ENCODE results near the gene DYRK1A. TPM values are rescaled to one million over a fixed set of nuclear protein-coding genes. Genes with fewer than 3 reads are reported as not detected.

Gene DYRK1A
- total RNA-seq, 1 donor from 2014 or later: 68.1 TPM

DNA sequence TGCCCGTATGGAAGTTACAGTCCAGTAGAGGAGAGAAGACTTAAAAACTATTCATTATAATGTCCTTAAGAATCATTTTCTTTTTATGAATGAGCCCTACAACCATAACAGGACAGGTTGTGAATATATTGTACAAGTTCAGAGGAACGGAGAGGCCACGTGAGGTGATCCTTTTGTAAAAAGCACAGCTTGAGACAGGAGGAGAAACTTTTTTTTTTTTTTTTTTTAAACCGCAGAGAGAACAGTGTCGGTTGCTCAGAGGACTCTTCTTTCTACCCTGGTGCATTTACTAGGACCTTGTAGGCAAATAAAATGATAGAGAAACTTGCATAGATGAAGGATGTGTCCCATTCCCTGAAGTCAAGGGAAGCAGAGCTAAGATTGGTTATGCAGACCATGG lies 32.1 kb downstream of the DYRK1A start:
- H3K4me3 Mint-ChIP-seq: peak overlapping the region; percentile 15
- H3K27ac Mint-ChIP-seq: no peak overlapping the region
- H3K27me3 Mint-ChIP-seq (ENCODE audit: insufficient read depth): no peaks in the 10 kb centered on the region

DNA sequence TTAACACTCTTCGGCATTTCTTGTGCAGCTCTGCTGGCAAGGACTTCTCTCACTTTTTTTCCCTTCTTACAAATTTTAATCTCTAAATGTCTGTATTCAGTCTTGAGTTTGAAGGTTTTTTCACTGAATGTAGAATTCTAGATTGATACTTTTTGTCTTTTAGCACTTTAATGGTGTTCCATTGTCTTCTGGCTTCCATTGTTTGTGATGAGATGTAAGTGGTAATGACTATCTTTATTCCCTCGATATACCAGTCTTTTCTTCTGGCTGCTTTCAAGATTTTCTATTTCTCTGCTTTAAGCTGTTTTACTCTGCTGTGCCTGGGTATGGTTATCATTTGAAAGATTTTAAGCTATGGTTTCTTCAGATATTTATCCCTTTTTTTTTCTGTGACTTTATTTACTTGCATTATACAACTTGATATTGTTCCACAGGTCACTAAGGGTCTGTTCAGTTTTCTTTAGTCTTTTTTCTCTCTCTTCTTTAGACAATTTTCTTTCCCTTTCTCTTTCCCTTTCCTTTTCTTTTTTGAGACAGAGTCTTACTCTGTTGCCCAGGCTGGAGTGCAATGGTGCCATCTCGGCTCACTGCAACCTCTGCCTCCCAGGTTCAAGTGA lies 35.8 kb downstream of the DYRK1A start:
- Mint-ChIP-seq H3K4me1 (ENCODE audit: low read depth) (peaks cover 78% of the 10 kb centered on the region), H3K27me3 (ENCODE audit: insufficient read depth) (no peaks in the 10 kb centered on the region), H3K27ac (no peak overlapping the region), H3K9me3 (peaks cover 16% of the 10 kb centered on the region), H3K36me3 (ENCODE audit: low read depth) (peaks cover 14% of the 10 kb centered on the region), H3K4me3 (no peak overlapping the region)
- intact Hi-C loops (cut with micrococcal nuclease): loop anchor here (5.0 kb wide), 1 partner anchor 35 kb away; no protein-coding TSS in a partner anchor
- DNase-seq (ENCODE audit: low spot score): no peak

More for the DNA sequence above, 32.1 kb downstream of the DYRK1A start:
- Mint-ChIP-seq H3K9me3 (peaks cover 16% of the 10 kb centered on the region), H3K36me3 (ENCODE audit: low read depth) (peaks cover 14% of the 10 kb centered on the region), H3K4me1 (ENCODE audit: low read depth) (peaks cover 64% of the 10 kb centered on the region)
- no peak for DNase-seq (ENCODE audit: low spot score)
- intact Hi-C loops (cut with micrococcal nuclease): loop anchor here (1.0 to 2.0 kb wide), 2 partner anchors 10 to 14 kb away; no protein-coding TSS in a partner anchor

DNA sequence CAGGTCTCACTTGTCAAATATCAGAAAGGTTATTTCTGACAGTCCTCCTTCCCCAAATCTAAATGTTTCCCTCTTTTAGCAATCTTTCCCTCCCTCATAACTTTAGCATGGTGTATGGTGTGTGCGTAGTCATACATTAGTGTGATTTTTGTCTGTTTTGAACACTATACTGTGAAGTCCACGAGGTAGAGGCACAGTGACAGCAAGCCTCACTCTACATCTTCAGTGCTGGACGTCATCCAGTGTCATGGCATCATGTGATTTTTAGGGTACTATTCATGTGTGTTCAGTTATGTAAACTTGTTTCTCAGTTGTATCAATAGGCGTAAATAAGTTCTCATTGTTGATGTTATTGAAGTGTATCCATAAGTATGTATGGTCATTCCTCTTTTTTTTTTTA lies 39.1 kb downstream of the DYRK1A start:
- Mint-ChIP-seq H3K27ac (no peak overlapping the region), H3K4me3 (no peak overlapping the region), H3K9me3 (peaks cover 13% of the 10 kb centered on the region), H3K27me3 (ENCODE audit: insufficient read depth) (no peaks in the 10 kb centered on the region), H3K4me1 (ENCODE audit: low read depth) (peaks cover 79% of the 10 kb centered on the region), H3K36me3 (ENCODE audit: low read depth) (peaks cover 22% of the 10 kb centered on the region)
- intact Hi-C loops (cut with micrococcal nuclease): loop anchor here (5.0 kb wide), 2 partner anchors 42 to 1362 kb away; no protein-coding TSS in a partner anchor
- no peak for DNase-seq (ENCODE audit: low spot score)

DNA sequence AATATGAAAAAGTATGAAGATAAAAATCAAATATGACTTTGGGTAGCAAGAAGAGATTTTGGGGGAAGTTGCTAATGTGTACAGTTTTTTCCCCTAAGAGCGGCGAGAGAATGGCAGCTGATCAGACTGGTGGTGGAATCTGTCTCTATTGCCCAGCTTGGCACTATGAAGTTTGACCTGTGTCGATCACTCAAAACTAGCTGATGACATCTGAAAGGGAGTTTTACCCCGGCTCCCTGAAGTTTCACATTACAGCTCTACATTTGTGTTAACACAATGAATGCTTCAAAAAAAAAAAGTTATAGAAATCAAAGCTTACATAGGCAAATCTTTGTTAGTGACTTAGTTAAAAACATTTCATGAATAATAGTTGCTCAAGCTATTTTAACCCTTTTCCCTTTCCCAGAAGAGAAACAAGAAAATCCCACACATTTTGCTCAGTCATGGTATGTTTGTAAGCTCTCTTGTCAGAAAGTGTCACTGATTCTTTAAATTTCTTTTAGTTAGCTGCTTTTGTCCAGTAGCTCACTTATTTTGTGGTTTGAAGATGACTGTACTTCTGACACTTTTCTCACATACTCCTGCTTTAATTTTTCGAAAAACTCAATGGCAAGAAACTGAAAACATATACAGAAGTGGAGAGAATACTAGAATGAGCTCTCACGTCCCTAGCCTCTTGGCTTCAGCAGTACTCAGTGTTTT lies 41.3 kb downstream of the DYRK1A start:
- peaks cover 13% of the 10 kb centered on the region for H3K36me3 Mint-ChIP-seq (ENCODE audit: low read depth)
- peaks cover 74% of the 10 kb centered on the region for H3K4me1 Mint-ChIP-seq (ENCODE audit: low read depth)
- no peaks in the 10 kb centered on the region for H3K9me3 Mint-ChIP-seq
- H3K4me3 Mint-ChIP-seq: no peak overlapping the region
- no peaks in the 10 kb centered on the region for H3K27me3 Mint-ChIP-seq (ENCODE audit: insufficient read depth)
- peak overlapping the region; percentile 79 for H3K27ac Mint-ChIP-seq
- intact Hi-C loops (cut with micrococcal nuclease): loop anchor here (1.0 to 5.0 kb wide), 8 partner anchors 9 to 1359 kb away; no protein-coding TSS in a partner anchor
- no peak for DNase-seq (ENCODE audit: low spot score)

DNA sequence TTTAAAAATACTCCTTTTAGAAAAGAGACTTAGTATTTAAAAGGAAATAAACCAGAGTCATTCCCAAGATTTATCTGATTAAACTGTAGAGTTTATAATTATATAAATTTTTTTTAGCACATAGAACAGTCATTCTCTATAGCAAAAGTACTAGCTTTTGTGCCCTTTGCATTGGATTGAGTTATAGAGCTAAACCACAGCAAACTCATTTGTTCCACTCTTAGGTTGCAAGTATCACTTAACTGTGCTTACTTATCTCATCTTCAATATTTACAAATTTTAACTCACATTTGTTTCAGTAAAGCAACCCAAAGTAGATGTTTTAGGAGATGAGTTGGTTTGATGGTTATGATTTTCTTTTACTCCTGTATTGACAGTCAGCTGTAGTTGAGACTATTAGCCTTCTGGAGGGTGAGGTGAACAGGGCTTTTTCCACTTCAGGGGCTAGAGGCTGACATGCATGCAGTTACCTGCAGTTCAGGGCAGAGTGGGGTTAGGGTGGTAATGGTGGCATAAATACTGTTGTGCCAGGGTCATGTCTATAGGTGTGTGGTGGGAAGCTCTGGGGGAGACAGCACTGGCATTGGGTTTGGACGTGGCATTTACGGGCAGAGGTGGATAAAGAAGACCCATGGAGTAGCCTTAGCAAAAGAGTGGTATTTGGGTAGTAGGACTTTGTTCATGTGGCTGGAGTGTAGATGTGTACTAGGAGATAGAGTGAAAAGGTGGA lies 42.1 kb downstream of the DYRK1A start:
- no peaks in the 10 kb centered on the region for H3K27me3 Mint-ChIP-seq (ENCODE audit: insufficient read depth)
- intact Hi-C loops (cut with micrococcal nuclease): loop anchor here (1.0 to 5.0 kb wide), 8 partner anchors 9 to 1359 kb away; no protein-coding TSS in a partner anchor
- H3K4me3 Mint-ChIP-seq: peak overlapping the region; percentile 25
- peaks cover 79% of the 10 kb centered on the region for H3K4me1 Mint-ChIP-seq (ENCODE audit: low read depth)
- H3K27ac Mint-ChIP-seq: peak overlapping the region; percentile 83
- no peak for DNase-seq (ENCODE audit: low spot score)
- H3K9me3 Mint-ChIP-seq: no peaks in the 10 kb centered on the region
- peaks cover 13% of the 10 kb centered on the region for H3K36me3 Mint-ChIP-seq (ENCODE audit: low read depth)

DNA sequence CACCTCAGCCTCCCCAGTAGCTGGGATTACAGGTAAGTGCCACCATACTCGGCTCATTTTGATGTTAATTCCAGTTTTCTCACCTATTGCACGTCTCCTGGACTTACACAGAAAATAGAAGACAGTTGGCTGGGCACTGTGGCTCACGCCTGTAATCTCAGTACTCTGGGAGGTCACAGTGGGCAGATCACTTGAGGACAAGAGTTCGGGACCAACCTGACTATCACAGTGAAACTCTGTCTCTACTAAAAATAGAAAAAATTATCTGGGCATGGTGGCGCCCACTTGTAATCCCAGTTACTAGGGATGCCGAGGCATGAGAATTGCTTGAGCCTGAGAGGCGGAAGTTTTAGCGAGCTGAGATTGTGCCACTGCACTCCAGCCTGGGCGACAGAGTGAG lies 44.1 kb downstream of the DYRK1A start:
- DNase-seq (ENCODE audit: low spot score): no peak
- H3K4me3 Mint-ChIP-seq: no peak overlapping the region
- intact Hi-C loops (cut with micrococcal nuclease): no loop called here
- H3K9me3 Mint-ChIP-seq: no peaks in the 10 kb centered on the region
- peaks cover 79% of the 10 kb centered on the region for H3K4me1 Mint-ChIP-seq (ENCODE audit: low read depth)
- peaks cover 10% of the 10 kb centered on the region for H3K36me3 Mint-ChIP-seq (ENCODE audit: low read depth)
- no peaks in the 10 kb centered on the region for H3K27me3 Mint-ChIP-seq (ENCODE audit: insufficient read depth)
- no peak overlapping the region for H3K27ac Mint-ChIP-seq

DNA sequence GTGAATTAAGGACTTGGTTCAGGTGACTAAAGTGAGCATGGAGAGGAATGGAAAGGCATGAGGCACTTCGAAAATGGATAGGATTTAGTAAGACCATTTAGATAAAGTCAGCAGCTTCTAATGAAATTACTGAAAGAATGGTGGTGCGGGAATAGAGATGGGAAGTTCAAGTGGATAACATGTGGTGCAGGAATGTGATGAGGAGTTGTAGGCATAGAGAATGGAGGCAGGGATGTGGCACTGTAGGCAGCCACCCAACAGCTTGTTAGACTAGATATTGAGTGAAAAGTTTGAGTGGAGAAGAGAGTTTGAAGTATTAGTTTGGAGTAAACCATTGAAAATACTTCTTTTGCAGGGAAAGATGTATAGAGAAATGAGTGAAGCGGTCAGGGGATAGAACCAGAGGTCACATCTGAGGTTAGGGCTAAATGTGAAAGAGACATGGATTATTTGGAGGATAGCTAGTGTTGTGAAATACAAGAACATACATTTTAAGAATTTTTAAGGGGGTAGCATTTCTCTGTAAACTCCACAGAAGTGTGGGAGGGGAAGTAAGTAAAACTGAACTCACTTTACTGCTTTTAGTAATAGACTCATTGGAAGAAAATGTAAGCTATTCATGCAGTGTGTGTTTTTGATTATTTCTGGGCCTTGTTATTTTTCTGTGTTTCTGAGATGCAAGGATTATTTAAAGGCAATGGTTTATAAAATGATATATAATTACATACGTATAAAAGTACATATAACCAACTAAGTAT lies 46.2 kb downstream of the DYRK1A start:
- H3K4me3 Mint-ChIP-seq: no peak overlapping the region
- H3K27me3 Mint-ChIP-seq (ENCODE audit: insufficient read depth): no peaks in the 10 kb centered on the region
- peaks cover 72% of the 10 kb centered on the region for H3K4me1 Mint-ChIP-seq (ENCODE audit: low read depth)
- intact Hi-C loops (cut with micrococcal nuclease): no loop called here
- no peak for DNase-seq (ENCODE audit: low spot score)
- peak overlapping the region; percentile 15 for H3K27ac Mint-ChIP-seq
- H3K9me3 Mint-ChIP-seq: no peaks in the 10 kb centered on the region
- peaks cover 9% of the 10 kb centered on the region for H3K36me3 Mint-ChIP-seq (ENCODE audit: low read depth)

DNA sequence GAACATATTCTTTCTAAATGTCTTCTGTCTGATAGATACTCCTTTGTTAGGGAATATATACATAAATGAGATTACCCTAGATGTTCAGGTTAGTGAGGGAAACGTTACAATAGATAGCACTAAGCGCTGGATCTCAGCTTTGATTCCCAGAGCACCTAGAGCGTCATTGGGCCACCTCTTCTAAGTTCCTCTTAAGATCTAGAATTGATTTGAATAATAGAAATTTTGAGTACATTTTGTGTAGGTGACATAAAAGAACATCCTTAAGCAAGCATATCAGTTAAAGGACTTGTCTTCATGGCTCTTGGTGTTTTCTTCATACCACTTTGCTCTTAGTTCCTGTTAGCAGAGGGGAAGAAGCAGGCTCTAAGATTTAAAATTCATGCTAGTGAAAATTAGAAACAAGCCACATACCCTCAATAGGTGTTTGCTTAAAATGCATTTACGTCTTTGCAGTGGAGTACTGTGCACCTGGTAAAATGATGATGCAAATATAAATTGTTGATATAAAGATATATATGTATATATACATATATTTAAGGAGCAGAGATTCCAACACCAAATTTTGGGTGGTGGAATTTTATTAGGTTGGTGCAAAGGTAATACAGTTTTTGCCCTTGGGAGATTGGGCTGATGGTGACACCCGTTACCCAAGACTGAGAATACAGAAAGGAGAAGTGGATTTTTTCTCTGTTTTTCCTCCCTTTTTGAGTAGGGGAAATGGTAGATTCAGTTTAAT lies 47.1 kb downstream of the DYRK1A start:
- H3K4me3 Mint-ChIP-seq: no peak overlapping the region
- no peak overlapping the region for H3K27ac Mint-ChIP-seq
- H3K27me3 Mint-ChIP-seq (ENCODE audit: insufficient read depth): no peaks in the 10 kb centered on the region
- peaks cover 72% of the 10 kb centered on the region for H3K4me1 Mint-ChIP-seq (ENCODE audit: low read depth)
- intact Hi-C loops (cut with micrococcal nuclease): no loop called here
- H3K36me3 Mint-ChIP-seq (ENCODE audit: low read depth): peaks cover 7% of the 10 kb centered on the region
- H3K9me3 Mint-ChIP-seq: no peaks in the 10 kb centered on the region
- DNase-seq (ENCODE audit: low spot score): no peak

DNA sequence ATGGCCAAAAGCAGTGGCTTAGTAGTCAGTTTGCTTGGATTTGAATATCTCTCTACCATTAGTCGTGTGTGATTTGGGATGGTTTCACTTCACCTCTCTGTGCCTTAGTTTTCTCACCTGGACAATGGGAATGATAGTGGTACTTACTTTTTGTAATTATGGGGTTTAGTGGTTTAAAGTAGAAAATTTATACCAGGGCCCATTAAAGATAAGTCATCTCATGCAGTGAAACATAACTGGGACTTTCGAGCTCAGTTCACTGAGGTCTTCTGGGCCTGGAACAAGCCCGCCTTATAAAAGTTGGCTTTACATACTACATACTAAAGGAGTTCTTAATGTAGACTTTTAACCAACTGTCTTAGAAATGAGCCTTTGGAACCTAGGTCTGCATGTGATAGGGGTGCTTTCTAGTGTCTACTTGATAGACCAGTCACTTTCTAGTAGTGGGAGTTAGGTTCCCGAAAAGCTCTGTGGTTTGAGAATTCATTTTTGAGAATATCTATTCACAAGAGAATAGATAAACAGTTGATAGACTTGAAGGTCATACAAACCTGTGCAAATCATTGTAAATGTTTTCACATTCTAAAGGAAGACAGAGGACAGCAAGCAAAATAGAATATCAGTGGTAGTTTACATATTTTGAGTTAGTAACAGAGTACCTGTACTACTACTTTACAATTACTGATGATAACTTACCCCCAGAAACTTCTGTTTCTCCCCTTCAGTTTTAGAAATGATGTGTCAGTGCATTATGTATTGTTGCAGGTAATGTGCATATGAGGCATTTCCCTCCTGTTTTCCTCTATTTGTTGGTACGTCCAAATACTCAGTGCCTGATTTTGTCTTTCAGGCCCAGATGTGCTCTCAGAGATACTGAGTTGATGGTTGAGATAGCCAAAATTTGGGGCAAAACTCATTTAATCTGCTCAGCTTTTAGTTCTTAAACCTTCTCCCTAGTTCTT lies 48.0 kb downstream of the DYRK1A start:
- Mint-ChIP-seq H3K4me3 (no peak overlapping the region), H3K4me1 (ENCODE audit: low read depth) (peaks cover 76% of the 10 kb centered on the region), H3K27ac (peak overlapping the region; percentile 68), H3K36me3 (ENCODE audit: low read depth) (peaks cover 5% of the 10 kb centered on the region), H3K9me3 (no peaks in the 10 kb centered on the region), H3K27me3 (ENCODE audit: insufficient read depth) (no peaks in the 10 kb centered on the region)
- no peak for DNase-seq (ENCODE audit: low spot score)
- intact Hi-C loops (cut with micrococcal nuclease): no loop called here

DNA sequence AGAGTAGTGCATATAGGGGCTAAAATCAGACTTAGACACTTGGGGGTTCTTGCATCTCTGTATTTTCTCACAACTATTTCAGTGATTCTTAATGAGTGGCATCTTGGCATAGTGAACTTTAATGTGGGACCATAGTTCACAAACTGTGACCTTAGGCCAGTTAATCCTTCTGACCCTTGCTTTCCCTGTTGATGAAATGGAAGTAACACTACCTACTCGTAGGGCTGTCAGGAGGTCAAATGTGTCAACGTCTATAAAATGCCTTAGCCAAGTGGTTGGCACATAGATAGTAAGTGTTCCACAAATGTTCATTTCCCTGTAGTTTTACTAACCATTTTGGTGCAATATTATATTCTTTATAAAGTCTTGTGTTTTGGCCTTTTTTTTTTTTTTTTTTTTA lies 49.4 kb downstream of the DYRK1A start:
- Mint-ChIP-seq H3K27ac (peak overlapping the region; percentile 56), H3K4me1 (ENCODE audit: low read depth) (peaks cover 81% of the 10 kb centered on the region), H3K4me3 (no peak overlapping the region), H3K27me3 (ENCODE audit: insufficient read depth) (no peaks in the 10 kb centered on the region), H3K9me3 (no peaks in the 10 kb centered on the region), H3K36me3 (ENCODE audit: low read depth) (peaks cover 8% of the 10 kb centered on the region)
- intact Hi-C loops (cut with micrococcal nuclease): no loop called here
- DNase-seq (ENCODE audit: low spot score): no peak

DNA sequence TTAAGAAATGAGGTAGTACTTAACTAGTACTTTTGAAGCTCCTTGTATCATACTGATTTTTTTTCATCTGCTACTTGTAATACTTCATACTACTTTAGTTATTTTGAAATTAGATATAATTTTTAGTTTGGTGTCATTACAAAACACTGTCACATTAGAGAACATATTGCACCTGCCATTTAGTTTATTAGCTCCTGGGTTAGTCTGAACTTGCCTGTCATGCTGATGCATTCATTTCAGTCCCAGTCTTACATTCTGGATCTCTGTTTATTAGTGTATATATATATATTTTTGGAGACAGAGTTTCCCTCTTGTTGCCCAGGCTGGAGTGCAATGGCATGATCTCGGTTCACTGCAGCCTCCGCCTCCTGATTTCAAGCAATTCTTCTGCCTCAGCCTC lies 50.3 kb downstream of the DYRK1A start:
- Mint-ChIP-seq H3K4me1 (ENCODE audit: low read depth) (peaks cover 78% of the 10 kb centered on the region), H3K36me3 (ENCODE audit: low read depth) (peaks cover 8% of the 10 kb centered on the region), H3K4me3 (no peak overlapping the region), H3K9me3 (no peaks in the 10 kb centered on the region), H3K27ac (no peak overlapping the region), H3K27me3 (ENCODE audit: insufficient read depth) (no peaks in the 10 kb centered on the region)
- intact Hi-C loops (cut with micrococcal nuclease): no loop called here
- DNase-seq (ENCODE audit: low spot score): no peak
